IPS-NIHi11 (cell line): ENCODE measurements around the gene HRG.
"Not testable (repeated sequence)": the region's sequence is repeated elsewhere in the genome, so short reads cannot be mapped to it uniquely, and the experiment has no call there.

ENCODE experiments used
- DNase-seq: peaks from one replicate; pipeline ENCODE4 v3.0.0; 2012; ENCODE audit warnings: mixed read lengths, low spot score

Gene HRG

DNA sequence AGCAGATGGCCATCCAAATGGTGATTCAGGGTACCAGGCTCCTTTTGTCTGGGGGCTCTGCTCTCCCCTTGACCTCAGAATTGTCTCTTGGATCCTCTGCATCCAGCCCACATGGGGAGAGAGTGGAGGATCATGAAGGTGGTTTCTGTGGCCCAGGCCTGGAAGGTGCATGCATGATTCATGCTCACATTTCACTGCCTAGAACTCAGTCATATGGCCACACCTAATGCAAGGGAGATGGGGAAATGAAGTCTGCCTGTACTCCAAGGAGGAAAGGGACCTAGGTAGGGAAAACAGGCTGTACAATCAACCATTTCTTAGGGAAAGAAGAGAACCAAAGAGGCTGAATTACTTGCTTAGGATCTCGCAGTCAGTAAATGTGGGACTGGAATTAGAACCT, 15.1 kb downstream of the HRG start:
- DNase-seq, result no peak

DNA sequence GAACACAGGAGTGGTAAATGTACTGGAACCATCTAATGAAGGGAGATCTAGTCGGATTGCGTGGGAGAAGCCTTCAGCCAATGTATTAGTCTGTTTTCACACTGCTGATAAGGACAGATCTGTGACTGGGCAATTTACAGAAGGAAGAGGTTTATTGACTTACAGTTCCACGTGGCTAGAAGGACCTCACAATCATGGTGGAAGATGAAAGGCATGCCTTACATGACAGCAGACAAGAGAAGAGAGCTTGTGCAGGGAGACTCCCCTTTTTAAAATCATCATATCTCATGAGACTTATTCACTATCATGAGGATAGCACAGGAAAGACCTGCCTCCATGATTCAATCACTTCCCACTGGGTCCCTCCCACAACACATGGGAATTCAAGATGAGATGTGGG, 17.0 kb downstream of the HRG start:
- no peak for DNase-seq

DNA sequence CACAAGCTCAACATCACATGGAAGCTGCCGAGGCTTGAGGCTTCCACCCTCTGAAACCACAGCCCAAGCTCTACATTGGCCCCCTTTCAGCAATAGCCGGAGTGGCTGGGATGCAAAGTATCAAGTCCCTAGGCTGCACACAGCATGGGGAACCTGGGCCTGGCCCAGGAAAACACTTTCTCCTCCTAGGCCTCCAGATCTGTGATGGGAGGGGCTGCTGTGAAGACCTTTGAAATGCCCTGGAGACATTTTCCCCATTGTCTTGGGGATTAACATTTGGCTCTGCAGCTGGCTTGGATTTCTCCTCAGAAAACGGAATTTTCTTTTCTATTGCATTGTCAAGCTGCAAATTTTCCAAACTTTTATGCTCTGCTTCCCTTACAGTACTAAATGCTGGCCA, 18.2 kb downstream of the HRG start:
- DNase-seq, result no peak

DNA sequence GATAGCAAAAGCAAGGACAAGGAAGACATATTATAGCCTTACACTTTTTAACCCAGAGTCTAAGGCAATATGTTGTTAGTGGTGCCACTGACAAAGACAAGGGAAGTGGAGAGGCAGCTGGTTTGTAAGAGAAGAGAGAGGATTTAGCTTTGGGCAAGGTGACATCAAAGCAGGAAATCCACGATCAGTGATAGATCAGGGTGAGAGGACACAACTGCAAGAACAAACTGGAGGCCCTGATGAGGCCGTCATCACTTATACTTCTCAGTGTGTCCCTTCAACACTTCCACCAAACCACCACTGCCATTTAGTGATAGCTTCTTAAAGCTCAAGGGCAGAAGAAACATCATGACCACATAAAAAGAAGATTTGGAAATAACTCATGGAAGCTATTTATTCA, 20.7 kb downstream of the HRG start:
- not testable (repeated sequence) for DNase-seq

DNA sequence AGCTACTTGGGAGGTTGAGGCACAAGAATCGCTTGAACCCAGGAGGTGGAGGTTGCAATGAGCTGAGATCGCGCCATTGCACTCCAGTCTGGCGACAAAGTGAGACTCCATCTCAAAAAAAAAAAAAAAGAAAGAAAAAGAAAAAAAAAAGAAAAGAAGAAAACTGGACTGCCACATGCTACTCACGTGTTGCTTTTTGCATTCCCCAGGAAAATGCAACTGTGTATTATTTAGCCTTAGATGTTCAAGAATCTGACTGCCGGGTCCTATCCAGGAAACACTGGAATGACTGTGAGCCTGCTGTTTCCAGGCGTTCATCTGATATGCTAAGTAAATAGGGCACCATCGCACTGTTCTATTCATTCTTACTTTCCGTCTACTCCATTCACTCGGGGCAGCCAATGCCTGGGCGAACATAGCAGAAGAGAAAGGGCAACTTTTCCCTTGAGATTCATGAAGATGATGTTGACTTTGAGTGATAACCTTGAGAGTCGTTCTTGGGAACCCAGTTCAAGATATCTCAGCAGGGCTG, 21.4 kb downstream of the HRG start:
- no peak for DNase-seq

DNA sequence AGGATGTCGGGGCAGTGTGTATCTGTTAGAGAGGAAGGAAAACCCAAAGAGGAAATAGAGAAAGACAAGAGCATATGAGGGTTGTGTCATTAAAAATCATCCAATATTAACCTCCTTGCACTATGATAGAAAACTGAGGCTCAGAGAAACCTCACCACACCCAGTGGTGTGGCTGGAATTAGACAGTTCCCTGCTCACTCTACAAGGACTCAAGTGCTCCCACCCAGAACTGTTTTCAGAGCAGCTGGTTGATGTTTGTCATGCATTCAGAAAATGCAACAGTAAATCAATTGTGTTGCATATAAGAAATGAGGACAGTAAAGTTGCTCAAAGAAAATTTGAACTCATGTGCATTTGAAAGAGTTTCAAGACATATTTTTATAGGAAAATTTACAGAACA, 24.5 kb downstream of the HRG start:
- not testable (repeated sequence) for DNase-seq

DNA sequence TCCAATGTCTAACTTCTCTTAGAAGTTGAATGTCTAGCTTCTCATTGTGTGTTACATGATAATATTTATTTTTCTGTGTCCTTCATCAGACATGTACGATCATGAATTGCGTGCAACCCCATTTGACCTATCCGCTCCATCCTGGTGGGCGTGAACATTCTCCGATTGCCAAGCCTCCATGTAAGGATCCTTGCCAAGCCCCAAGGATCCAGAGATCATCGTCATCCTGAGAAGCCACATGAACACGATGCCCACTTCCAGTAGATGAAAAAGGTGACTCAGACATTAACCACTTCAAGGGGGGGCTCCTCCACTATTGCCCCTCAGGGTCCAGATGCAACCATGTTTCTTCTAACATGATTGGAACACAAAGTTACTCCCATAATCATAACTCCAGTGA, 25.9 kb downstream of the HRG start:
- no peak for DNase-seq

DNA sequence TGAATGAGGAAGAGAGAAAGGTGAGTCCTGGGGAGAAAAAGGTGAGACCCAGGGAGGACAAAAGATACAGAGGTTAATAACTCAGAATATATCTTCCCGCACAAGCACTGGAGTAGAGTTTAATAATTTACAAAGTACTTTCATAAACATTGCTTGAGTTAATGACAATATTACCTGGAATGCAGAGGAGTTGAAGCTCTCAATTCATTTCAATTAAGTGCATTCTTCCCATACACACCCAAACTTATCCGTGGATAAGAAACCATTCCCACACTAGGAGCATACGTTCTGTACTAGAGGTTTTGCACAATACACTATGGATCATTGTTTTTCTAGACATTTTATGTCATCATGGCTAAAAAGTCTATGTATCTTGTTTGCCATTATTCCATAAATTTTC, 28.0 kb downstream of the HRG start:
- DNase-seq, result no peak

DNA sequence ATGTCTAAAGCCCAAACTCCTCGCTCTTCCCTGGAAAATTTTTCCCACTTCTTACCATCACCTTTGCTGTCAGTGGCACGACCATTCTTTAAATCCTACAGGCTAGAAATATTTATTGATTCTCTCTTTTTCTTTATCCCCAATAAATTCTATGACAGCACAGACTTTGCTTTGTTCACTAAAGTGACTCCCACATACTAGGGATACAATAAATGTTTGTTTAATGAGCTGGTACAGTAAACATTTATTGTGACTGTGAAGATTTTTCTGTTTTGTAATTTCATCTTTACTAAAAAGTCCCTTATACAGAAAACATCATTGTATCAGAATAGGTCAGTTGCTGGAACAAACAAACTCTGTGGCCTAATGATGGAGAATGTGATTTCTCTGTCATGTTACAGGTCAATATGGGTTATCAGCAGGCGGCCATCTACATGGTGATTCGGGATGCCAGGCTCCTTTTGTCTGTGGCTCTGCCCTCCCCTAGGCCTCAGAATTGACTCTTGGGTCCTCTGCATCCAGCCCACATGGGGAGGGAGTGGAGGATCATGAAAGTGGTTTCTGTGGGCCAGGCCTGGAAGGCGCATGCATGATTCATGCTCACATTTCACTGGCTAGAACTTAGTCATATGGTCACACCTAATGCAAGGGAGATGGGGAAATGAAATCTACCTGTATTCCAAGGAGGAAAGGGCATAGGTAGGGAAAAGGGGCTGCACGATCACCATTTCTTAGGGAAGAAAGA, 28.6 kb downstream of the HRG start:
- no peak for DNase-seq

DNA sequence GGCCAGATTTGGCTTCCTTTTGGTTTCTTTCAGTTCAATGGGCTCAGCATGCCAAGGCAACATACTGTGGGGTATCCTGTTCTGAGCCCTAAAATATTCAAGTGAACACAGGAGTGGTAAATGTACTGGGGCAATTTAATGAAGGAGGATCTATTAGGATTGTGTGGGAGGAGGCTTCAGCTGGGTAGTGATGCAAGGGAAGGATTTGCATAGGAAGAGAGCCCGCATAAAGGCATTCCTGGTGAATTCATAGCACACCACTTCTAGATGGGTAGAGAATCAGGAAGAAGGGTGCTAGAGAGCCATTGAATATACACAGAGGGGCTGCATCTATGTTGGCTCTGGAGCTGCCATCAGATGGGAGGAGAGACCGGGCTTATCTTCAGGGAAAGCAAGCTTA, 30.7 kb downstream of the HRG start:
- DNase-seq, result no peak

DNA sequence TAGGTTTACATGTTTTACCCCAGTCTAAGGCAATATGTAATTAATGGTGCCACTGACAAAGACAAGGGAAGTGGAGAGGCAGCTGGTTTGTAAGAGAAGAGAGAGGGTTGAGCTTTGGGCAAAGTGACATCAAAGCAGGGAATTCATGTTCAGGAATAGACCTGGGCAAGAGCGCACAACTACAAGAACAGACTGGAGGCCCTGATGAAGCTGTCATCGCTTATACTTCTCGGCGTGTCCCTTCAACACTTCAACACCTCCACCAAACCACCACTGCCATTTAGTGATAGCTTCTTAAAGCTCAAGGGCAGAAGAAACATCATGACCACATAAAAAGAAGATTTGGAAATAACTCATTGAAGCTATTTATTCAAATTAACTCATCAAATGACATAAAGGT, 31.7 kb downstream of the HRG start:
- no peak for DNase-seq

DNA sequence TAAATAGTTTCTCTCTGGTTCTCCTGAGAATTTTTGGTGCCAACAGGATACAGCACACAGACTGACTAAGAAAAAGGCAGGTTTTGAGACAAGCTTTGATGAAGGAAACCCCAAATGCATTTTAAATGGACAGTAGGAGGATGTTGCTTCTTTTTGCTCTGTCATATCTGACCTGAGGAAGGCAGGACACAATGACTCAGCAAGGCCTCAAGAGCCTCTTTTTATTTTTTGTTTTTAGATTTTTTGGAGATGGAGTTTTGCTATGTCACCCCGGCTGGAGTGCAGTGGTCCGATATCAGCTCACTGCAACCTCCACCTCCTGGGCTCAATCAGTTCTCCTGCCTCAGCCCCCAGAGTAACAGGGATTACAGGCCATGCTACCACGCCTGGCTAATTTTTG, 34.5 kb downstream of the HRG start:
- no peak for DNase-seq

DNA sequence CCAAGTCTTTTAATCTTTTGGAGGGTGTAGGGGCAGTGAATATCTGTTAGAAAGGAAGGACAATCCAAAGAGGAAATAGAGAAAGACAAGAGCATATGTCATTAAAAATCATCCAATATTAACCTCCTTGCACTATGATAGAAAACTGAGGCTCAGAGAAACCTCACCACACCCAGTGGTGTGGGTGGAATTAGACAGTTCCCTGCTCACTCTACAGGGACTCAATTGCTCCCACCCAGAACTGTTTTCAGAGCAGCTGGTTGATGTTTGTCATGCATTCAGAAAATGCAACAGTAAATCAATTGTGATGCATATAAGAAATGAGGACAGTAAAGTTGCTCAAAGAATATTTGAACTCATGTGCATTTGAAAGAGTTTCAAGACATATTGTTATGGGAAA, 36.6 kb downstream of the HRG start:
- DNase-seq, result not testable (repeated sequence)

DNA sequence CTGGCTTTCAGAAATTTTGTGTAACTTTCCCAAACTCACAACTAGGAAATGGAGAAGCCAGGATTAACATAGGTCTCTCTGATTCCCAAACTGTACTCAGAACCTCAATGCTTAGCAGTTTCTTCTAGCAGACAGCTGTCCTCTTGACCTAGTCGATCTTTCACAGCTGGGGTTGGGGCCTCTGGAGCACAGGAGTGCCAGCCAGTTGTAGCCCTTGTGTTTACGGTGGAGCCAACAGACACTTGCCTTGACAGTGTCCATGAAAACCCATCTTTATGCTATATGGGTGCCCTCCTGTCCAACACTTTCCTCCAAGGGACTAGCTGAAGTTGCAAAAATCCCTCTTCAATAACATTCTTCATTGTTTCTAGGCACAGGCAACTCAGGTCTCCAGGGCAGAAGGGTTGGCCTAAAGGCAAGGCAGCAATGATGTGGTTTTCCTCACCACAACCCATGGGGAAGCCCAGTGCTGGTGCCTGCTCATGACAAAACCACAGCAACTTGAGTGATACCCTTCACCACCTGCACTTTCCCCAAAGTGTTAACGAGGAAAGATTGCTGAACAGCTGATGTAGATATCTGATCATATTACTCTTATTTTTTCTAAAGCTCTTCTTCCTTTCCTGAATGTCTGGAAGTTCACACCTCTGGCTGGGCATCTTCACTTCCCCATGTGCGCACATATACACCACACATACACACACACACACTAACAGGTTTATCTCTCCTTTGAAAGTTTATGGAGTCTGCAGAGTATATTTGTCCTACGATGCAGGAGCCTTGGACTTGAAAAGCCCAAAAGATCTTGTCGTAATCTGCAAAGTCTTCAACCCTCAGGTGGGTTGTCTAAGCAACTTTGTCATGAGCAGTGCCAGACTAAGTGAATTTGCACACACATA, 40.3 kb downstream of the HRG start:
- DNase-seq, result no peak

DNA sequence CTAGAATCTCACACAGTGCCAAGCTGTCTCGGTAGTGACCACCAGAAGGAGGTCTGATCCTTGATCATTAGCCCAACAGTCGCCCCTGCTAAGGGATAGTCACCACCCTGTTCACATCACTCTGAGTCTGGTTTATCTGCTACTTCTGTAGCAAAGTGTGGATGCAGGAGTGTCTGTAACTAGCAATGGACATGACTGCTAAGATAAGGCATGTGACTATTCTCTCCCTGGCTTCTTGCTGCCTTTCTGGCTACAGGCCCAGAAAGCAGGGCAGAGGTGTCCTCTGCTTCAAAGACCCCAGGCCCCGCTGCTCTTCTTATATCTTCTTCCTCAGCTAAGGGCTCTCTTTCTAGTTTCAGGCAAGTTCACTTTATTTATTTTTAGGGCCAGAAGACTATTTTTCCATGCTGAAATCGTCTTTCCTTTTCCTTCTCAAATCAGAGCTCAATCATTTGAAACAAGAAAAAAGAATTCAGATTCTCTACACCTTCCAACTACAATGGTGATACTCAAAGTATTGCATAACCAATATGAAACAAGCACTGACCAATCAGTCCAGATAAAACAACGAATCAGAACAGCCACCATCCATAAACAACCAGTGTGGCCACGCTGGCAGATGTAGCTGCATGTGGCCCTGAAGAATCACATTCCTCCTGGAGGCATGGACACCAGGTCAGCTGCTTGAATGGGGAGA, 43.3 kb downstream of the HRG start:
- no peak for DNase-seq

DNA sequence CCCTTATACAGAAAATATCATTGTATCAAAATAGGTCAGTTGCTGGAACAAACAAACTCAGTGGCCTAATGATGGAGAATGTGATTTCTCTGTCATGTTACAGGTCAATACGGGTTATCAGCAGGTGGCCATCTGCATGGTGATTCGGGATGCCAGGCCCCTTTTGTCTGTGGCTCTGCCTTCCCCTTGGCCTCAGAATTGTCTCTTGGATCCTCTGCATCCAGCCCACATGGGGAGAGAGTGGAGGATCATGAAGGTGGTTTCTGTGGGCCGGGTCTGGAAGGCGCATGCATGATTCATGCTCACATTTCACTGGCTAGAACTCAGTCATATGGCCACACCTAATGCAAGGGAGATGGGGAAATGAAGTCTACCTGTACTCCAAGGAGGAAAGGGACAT, 44.9 kb downstream of the HRG start:
- DNase-seq, result not testable (repeated sequence)

DNA sequence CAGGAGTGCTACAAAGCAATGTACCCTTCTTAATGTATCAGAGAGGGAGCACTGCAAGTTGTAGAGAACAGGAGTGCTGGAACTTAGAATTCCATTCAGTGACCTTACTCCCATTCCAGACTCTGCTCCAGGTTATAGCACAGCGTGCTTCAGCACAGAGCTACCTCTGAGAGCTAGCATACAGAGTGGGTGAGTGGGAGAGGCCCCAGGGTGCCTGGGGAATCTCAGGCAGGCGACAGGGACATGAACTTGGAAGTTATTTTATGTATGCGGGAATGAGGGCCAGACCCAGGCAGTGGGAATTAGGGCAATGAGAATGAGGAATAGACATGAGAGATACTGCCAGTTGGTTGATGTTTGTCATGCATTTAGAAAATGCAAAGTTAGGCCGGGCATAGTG, 47.7 kb downstream of the HRG start:
- DNase-seq, result no peak

DNA sequence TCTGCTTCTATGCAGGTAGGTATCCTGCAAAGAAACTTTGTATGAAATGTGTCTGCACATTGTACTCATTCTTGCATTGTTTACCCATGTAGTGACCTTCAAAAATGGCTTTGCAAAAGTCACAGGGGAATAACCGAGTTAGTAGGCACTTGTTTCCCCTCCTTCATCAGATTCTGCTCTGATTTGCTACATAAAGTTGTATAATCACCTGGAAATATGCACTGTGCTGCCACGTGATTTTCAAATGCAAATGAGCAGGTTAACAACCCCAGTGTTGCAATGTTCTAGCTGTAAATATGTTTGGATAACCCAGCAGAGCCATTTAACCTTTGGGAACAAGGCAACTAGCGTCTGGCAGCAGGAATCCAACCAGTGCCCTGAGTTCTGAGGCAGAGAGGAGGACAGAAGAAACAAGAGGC, 51.2 kb downstream of the HRG start, which contains the start of gene KNG1:
KNG1 (plus strand) TSS at position 321 of the 419 bp plus-strand sequence. CDS start 184 bp downstream, outside the sequence.
- DNase-seq, result no peak

DNA sequence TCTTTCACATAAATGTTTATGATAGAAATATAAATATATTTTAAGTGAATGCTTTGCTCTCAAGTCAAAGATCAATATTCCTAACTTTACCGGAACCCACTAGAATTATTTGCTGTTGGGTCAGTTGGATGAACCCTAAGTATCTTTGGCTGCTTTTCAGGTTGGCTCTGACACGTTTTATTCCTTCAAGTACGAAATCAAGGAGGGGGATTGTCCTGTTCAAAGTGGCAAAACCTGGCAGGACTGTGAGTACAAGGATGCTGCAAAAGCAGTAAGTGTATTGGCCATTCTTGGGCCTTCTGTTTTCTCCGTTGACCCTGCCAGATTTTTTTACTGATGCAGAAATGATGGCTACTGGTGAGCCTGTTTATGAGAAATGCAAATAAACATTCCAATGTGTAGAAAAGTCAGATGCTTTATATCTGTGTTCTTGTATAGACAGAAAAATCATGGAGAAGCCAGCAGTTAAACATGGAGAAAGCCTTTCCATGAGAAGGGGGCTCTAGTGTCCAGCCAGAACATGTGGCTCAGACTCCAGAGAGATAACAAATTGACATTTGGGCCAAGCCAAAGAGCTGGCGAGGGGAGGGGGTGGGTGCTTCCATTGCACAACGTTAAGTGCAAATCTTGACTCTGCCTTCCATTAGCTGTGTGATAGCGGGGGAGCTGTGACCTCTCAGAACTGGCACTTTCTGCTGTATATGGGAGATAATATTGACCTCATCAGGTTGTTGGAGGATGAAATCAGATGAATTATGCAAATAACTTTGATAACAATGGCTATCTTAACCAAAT, 54.3 kb downstream of the HRG start:
- DNase-seq, result no peak

DNA sequence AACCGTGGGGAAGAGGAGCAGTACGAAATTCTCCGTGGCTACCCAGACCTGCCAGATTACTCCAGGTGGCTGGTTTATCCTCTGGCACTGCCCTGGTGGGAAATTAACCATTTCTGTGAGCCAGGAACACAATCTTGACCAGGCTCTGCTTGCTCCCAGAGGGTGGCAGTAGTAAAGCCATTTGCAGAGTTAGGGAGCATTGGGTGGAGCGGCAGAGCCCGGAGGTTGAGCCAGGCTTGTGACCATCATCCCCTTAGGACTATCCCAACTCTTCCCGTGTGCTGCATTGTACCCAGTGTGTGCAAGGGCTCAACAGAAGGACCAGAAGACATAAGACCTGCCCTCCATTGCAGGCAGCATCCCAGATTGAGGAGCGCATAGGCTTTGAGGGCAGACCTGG, 56.6 kb downstream of the HRG start:
- peak; percentile 57 for DNase-seq

DNA sequence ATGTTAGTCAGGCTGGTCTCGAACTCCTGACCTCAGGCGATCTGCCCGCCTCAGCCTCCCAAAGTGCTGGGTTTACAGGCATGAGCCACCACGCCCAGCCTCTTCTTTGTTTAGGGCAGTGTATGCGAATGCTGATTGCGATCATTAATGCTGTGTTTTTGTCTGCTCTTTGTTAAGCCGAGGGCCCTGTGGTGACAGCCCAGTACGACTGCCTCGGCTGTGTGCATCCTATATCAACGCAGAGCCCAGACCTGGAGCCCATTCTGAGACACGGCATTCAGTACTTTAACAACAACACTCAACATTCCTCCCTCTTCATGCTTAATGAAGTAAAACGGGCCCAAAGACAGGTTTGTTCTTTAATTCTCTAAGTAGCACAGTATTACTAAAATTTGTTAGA, 59.1 kb downstream of the HRG start:
- DNase-seq, result no peak
